ENCODE measurements around the gene TMEM50B. TPM values are rescaled to one million over a fixed set of nuclear protein-coding genes. Genes with fewer than 3 reads are reported as not detected.

TMEM50B gene
- total and polyA plus RNA-seq, 2 experiments from 2014 or later: 25.1 to 26.1 TPM

- H2AFZ ChIP-seq: no peak overlapping the region
- no peaks in the 10 kb centered on the region for H3K27me3 ChIP-seq (ENCODE audit: insufficient read depth)
- peaks cover 6% of the 10 kb centered on the region for H4K20me1 ChIP-seq (replicated peaks; ENCODE audit: insufficient read depth)
- TF ChIP-seq ETS1 (IDR thresholded peaks at IDR 0.05) (no peak), ZNF331 (CRISPR knock-in tag; IDR thresholded peaks at IDR 0.05; ENCODE audit: low read depth) (no peak), CREB1 (CRISPR knock-in tag; IDR thresholded peaks at IDR 0.05; ENCODE audit: low read depth) (no peak), POLR2AphosphoS5 (IDR thresholded peaks at IDR 0.05; ENCODE audit: low read depth) (no peak), NANOG (IDR thresholded peaks at IDR 0.05; ENCODE audit: borderline replicate concordance) (no peak), ZNF114 (CRISPR knock-in tag; IDR thresholded peaks at IDR 0.05) (no peak), REST (IDR thresholded peaks at IDR 0.05; ENCODE audit: unreplicated experiment) (no peak), JUNB (IDR thresholded peaks at IDR 0.05; ENCODE audit: unreplicated experiment) (no peak), ZNF462 (CRISPR knock-in tag; IDR thresholded peaks at IDR 0.05) (no peak), EZH2 (IDR thresholded peaks at IDR 0.05; ENCODE audit: low read depth, unreplicated experiment) (no peak), STAT1 (IDR thresholded peaks at IDR 0.05; ENCODE audit: unreplicated experiment) (no peak), EZH2phosphoT487 (IDR thresholded peaks at IDR 0.05; ENCODE audit: unreplicated experiment) (no peak)
- TF ChIP-seq, protein P1, sequence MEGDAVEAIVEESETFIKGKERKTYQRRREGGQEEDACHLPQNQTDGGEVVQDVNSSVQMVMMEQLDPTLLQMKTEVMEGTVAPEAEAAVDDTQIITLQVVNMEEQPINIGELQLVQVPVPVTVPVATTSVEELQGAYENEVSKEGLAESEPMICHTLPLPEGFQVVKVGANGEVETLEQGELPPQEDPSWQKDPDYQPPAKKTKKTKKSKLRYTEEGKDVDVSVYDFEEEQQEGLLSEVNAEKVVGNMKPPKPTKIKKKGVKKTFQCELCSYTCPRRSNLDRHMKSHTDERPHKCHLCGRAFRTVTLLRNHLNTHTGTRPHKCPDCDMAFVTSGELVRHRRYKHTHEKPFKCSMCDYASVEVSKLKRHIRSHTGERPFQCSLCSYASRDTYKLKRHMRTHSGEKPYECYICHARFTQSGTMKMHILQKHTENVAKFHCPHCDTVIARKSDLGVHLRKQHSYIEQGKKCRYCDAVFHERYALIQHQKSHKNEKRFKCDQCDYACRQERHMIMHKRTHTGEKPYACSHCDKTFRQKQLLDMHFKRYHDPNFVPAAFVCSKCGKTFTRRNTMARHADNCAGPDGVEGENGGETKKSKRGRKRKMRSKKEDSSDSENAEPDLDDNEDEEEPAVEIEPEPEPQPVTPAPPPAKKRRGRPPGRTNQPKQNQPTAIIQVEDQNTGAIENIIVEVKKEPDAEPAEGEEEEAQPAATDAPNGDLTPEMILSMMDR (conservative IDR thresholded peaks at IDR 0.05; ENCODE audit: low read depth in 2 of 2): no peak
- ATAC-seq: no peak
- H3K9me2 ChIP-seq (ENCODE audit: insufficient read depth): no peaks in the 10 kb centered on the region
- Mint-ChIP-seq H3K36me3 (ENCODE audit: low read depth) (no peaks in the 10 kb centered on the region), H3K4me1 (no peaks in the 10 kb centered on the region), H3K27ac (no peak overlapping the region), H3K4me3 (no peak overlapping the region), H3K9me3 (no peaks in the 10 kb centered on the region), H3K27me3 (ENCODE audit: insufficient read depth, low read depth, poor library complexity) (peaks cover 4% of the 10 kb centered on the region)
- no peaks in the 10 kb centered on the region for H3K36me3 ChIP-seq (ENCODE audit: insufficient read depth)
- H3K4me1 ChIP-seq (ENCODE audit: insufficient read depth): no peaks in the 10 kb centered on the region
- no peak overlapping the region for H3K4me2 ChIP-seq
- no peak for DNase-seq (ENCODE audit: low spot score)
- no peak overlapping the region for H3K27ac ChIP-seq (ENCODE audit: low read depth)
- no peak overlapping the region for H3K4me3 ChIP-seq
- H3K79me2 ChIP-seq (replicated peaks; ENCODE audit: insufficient read depth): peaks cover 36% of the 10 kb centered on the region
- H3F3A ChIP-seq (replicated peaks; ENCODE audit: low read depth): no peaks in the 10 kb centered on the region
Observed at GRCh38 chr21:33470701-33471100, 9.1 kb downstream of the TMEM50B start.

All from GM23338 (cell line).